ENCODE data around the gene TBX19. TPM values are rescaled to one million over a fixed set of nuclear protein-coding genes. Genes with fewer than 3 reads are reported as not detected.

Gene TBX19
- total RNA-seq, 1 experiment from 2014 or later = 2.8 TPM

- Mint-ChIP-seq H3K27me3 (ENCODE audit: insufficient read depth, unreplicated experiment) (no peaks in the 10 kb centered on the region), H3K9me3 (ENCODE audit: unreplicated experiment) (no peaks in the 10 kb centered on the region), H3K4me1 (ENCODE audit: low read depth, unreplicated experiment) (no peaks in the 10 kb centered on the region), H3K27ac (ENCODE audit: unreplicated experiment) (no peak overlapping the region), H3K36me3 (ENCODE audit: insufficient read depth, unreplicated experiment) (no peaks in the 10 kb centered on the region), H3K4me3 (ENCODE audit: unreplicated experiment) (no peak overlapping the region)
- no peak for DNase-seq
- H3K4me1 ChIP-seq = no peaks in the 10 kb centered on the region
- BruUV-seq (replicated peaks) = no TSS peak
- POLR2A ChIA-PET = no interaction called here
- no peaks in the 10 kb centered on the region for H3K36me3 ChIP-seq (ENCODE audit: control insufficient read depth, insufficient read depth, low read length)
- no peak for TF ChIP-seq CTCF (IDR thresholded peaks at IDR 0.05; ENCODE audit: insufficient read depth in 1 of 2, low read depth in 1 of 2, low read length in 1 of 2, severe bottlenecking in 1 of 2, unreplicated experiment in 1 of 2)
- CTCF ChIA-PET = no interaction called here
- H3K27me3 ChIP-seq (replicated peaks; ENCODE audit: control insufficient read depth, insufficient read depth, low read length) = no peaks in the 10 kb centered on the region
- H3K4me3 ChIP-seq (ENCODE audit: low read depth, low read length) = no peak overlapping the region
- intact Hi-C loops (cut with micrococcal nuclease; ENCODE audit: unreplicated experiment) = no loop called here
- no peaks in the 10 kb centered on the region for H3K9me3 ChIP-seq
Observed at GRCh38 chr1:168291222-168291837, 10.7 kb downstream of the TBX19 start.

- intact Hi-C loops (cut with micrococcal nuclease; ENCODE audit: unreplicated experiment) = no loop called here
- CTCF ChIA-PET = no interaction called here
- no peaks in the 10 kb centered on the region for H3K27me3 Mint-ChIP-seq (ENCODE audit: insufficient read depth, unreplicated experiment)
- H3K27me3 ChIP-seq (replicated peaks; ENCODE audit: control insufficient read depth, insufficient read depth, low read length) = no peaks in the 10 kb centered on the region
- no peak overlapping the region for H3K27ac Mint-ChIP-seq (ENCODE audit: unreplicated experiment)
- no peak overlapping the region for H3K4me3 ChIP-seq (ENCODE audit: low read depth, low read length)
- no peaks in the 10 kb centered on the region for H3K4me1 ChIP-seq
- POLR2A ChIA-PET = no interaction called here
- H3K4me3 Mint-ChIP-seq (ENCODE audit: unreplicated experiment) = no peak overlapping the region
- BruUV-seq (replicated peaks) = no TSS peak
- no peak for TF ChIP-seq CTCF (IDR thresholded peaks at IDR 0.05; ENCODE audit: insufficient read depth in 1 of 2, low read depth in 1 of 2, low read length in 1 of 2, severe bottlenecking in 1 of 2, unreplicated experiment in 1 of 2)
- no peaks in the 10 kb centered on the region for H3K4me1 Mint-ChIP-seq (ENCODE audit: low read depth, unreplicated experiment)
- no peaks in the 10 kb centered on the region for H3K36me3 ChIP-seq (ENCODE audit: control insufficient read depth, insufficient read depth, low read length)
- no peaks in the 10 kb centered on the region for H3K9me3 ChIP-seq
- DNase-seq = no peak
- H3K9me3 Mint-ChIP-seq (ENCODE audit: unreplicated experiment) = no peaks in the 10 kb centered on the region
- H3K36me3 Mint-ChIP-seq (ENCODE audit: insufficient read depth, unreplicated experiment) = no peaks in the 10 kb centered on the region
Observed at GRCh38 chr1:168293356-168293755, 12.7 kb downstream of the TBX19 start.

GRCh38 chr1:168295411-168296114, 14.9 kb downstream of the TBX19 start:
- intact Hi-C loops (cut with micrococcal nuclease; ENCODE audit: unreplicated experiment) = no loop called here
- no peak for DNase-seq
- H3K4me1 Mint-ChIP-seq (ENCODE audit: low read depth, unreplicated experiment) = no peaks in the 10 kb centered on the region
- Histone ChIP-seq H3K27me3 (replicated peaks; ENCODE audit: control insufficient read depth, insufficient read depth, low read length) (no peaks in the 10 kb centered on the region), H3K4me3 (ENCODE audit: low read depth, low read length) (no peak overlapping the region), H3K9me3 (no peaks in the 10 kb centered on the region), H3K36me3 (ENCODE audit: control insufficient read depth, insufficient read depth, low read length) (no peaks in the 10 kb centered on the region), H3K4me1 (peaks cover 8% of the 10 kb centered on the region)
- H3K27ac Mint-ChIP-seq (ENCODE audit: unreplicated experiment) = no peak overlapping the region
- no peak for TF ChIP-seq CTCF (IDR thresholded peaks at IDR 0.05; ENCODE audit: insufficient read depth in 1 of 2, low read depth in 1 of 2, low read length in 1 of 2, severe bottlenecking in 1 of 2, unreplicated experiment in 1 of 2)
- H3K4me3 Mint-ChIP-seq (ENCODE audit: unreplicated experiment) = no peak overlapping the region
- H3K36me3 Mint-ChIP-seq (ENCODE audit: insufficient read depth, unreplicated experiment) = no peaks in the 10 kb centered on the region
- H3K27me3 Mint-ChIP-seq (ENCODE audit: insufficient read depth, unreplicated experiment) = no peaks in the 10 kb centered on the region
- CTCF ChIA-PET = no interaction called here
- BruUV-seq (replicated peaks) = no TSS peak
- POLR2A ChIA-PET = no interaction called here
- no peaks in the 10 kb centered on the region for H3K9me3 Mint-ChIP-seq (ENCODE audit: unreplicated experiment)
